GM23338 (cell line): ENCODE results near the gene SCML1. TPM values are rescaled to one million over a fixed set of nuclear protein-coding genes. Genes with fewer than 3 reads are reported as not detected.

Source experiments
- ATAC-seq: fragments of 200-7000 bp; cut with Tn5 transposase; 3 replicates; pipeline ENCODE4 v1.9.1; 2020
- DNase-seq: peaks from one replicate; pipeline ENCODE4 v3.0.0-alpha.2; 2015; ENCODE audit warnings: low spot score
- H2AFZ ChIP-seq: fragments of 200-600 bp; sonication (generic); 2 replicates; pipeline ENCODE4 v1.8.0; 2016; ENCODE audit warnings: antibody characterized with exemption, mild to moderate bottlenecking, moderate library complexity
- H3F3A ChIP-seq: fragments of 200-600 bp; sonication (generic); replicated peaks from 2 replicates; pipeline ENCODE4 v1.8.0; 2017; ENCODE audit warnings: antibody characterized with exemption, mixed run types, low read depth
- H3K27ac ChIP-seq: fragments of 200-600 bp; sonication (generic); 2 replicates; pipeline ENCODE4 v1.6.1; 2016; ENCODE audit warnings: low read depth
- H3K27me3 ChIP-seq: fragments of 200-600 bp; sonication (generic); 2 replicates; pipeline ENCODE4 v1.8.0; 2016; ENCODE audit warnings: mild to moderate bottlenecking, mixed run types, moderate library complexity; ENCODE audit not compliant: insufficient read depth
- H3K36me3 ChIP-seq: fragments of 200-600 bp; sonication (generic); 2 replicates; pipeline ENCODE4 v1.8.0; 2016; ENCODE audit warnings: mild to moderate bottlenecking; ENCODE audit not compliant: insufficient read depth
- H3K4me1 ChIP-seq: fragments of 200-600 bp; sonication (generic); 2 replicates; pipeline ENCODE4 v1.8.0; 2016; ENCODE audit warnings: mild to moderate bottlenecking, moderate library complexity; ENCODE audit not compliant: insufficient read depth
- H3K4me2 ChIP-seq: fragments of 200-600 bp; sonication (generic); 2 replicates; pipeline ENCODE4 v1.7.1; 2017; ENCODE audit warnings: mixed run types
- H3K4me3 ChIP-seq: fragments of 200-600 bp; sonication (generic); 2 replicates; pipeline ENCODE4 v1.6.1; 2016; ENCODE audit warnings: mixed run types
- H3K79me2 ChIP-seq: fragments of 200-600 bp; sonication (generic); replicated peaks from 2 replicates; pipeline ENCODE4 v1.8.0; 2017; ENCODE audit warnings: mild to moderate bottlenecking; ENCODE audit not compliant: insufficient read depth
- H3K9me2 ChIP-seq: fragments of 200-600 bp; sonication (generic); 2 replicates; pipeline ENCODE4 v1.8.0; 2017; ENCODE audit not compliant: insufficient read depth
- H4K20me1 ChIP-seq: fragments of 200-600 bp; sonication (generic); replicated peaks from 2 replicates; pipeline ENCODE4 v1.8.0; 2017; ENCODE audit warnings: mild to moderate bottlenecking; ENCODE audit not compliant: insufficient read depth
- H3K27ac Mint-ChIP-seq: 2 replicates; pipeline ENCODE4 v1.8.0; 2020; ENCODE audit warnings: inconsistent platforms, mild to moderate bottlenecking, moderate library complexity, mixed read lengths
- H3K27me3 Mint-ChIP-seq: 3 replicates; pipeline ENCODE4 v1.8.0; 2022; ENCODE audit warnings: low read depth, mild to moderate bottlenecking, moderate library complexity, mixed read lengths, inconsistent platforms; ENCODE audit not compliant: insufficient read depth, poor library complexity
- H3K36me3 Mint-ChIP-seq: 3 replicates; pipeline ENCODE4 v1.8.0; 2021; ENCODE audit warnings: low read depth, mild to moderate bottlenecking, inconsistent platforms, moderate library complexity, mixed read lengths
- H3K4me1 Mint-ChIP-seq: 3 replicates; pipeline ENCODE4 v1.8.0; 2020; ENCODE audit warnings: mild to moderate bottlenecking, inconsistent platforms, mixed read lengths
- H3K4me3 Mint-ChIP-seq: 3 replicates; pipeline ENCODE4 v1.8.0; 2021; ENCODE audit warnings: moderate library complexity, mild to moderate bottlenecking, inconsistent platforms, mixed read lengths
- H3K9me3 Mint-ChIP-seq: 3 replicates; pipeline ENCODE4 v1.8.0; 2020; ENCODE audit warnings: moderate library complexity, mild to moderate bottlenecking, inconsistent platforms, mixed read lengths
- CREB1 ChIP-seq: fragments of 250-450 bp; sonication (Bioruptor Pico); IDR thresholded peaks from 2 replicates; pipeline ENCODE4 v1.5.0; 2020; ENCODE audit warnings: low read depth, mild to moderate bottlenecking, moderate library complexity
- EZH2 ChIP-seq: fragments of 200-600 bp; sonication (generic); IDR thresholded peaks from one replicate; pipeline ENCODE4 v1.8.0; 2017; ENCODE audit warnings: antibody characterized with exemption, mild to moderate bottlenecking, low read depth; ENCODE audit not compliant: unreplicated experiment
- EZH2phosphoT487 ChIP-seq: fragments of 200-600 bp; sonication (generic); IDR thresholded peaks from one replicate; pipeline ENCODE4 v1.8.1; 2018; ENCODE audit warnings: antibody characterized with exemption; ENCODE audit not compliant: unreplicated experiment
- JUNB ChIP-seq: IDR thresholded peaks from one replicate; pipeline ENCODE4 v1.6.1; 2016; ENCODE audit warnings: antibody characterized with exemption; ENCODE audit not compliant: unreplicated experiment
- NANOG ChIP-seq: IDR thresholded peaks from 2 replicates; pipeline ENCODE4 v1.6.1; 2016; ENCODE audit warnings: antibody characterized with exemption, borderline replicate concordance
- POLR2AphosphoS5 ChIP-seq: IDR thresholded peaks from 2 replicates; pipeline ENCODE4 v1.6.1; 2016; ENCODE audit warnings: antibody characterized with exemption, low read depth
- STAT1 ChIP-seq: IDR thresholded peaks from one replicate; pipeline ENCODE4 v1.6.1; 2016; ENCODE audit warnings: antibody characterized with exemption; ENCODE audit not compliant: unreplicated experiment
- ZNF114 ChIP-seq: fragments of 250-450 bp; sonication (Bioruptor Pico); IDR thresholded peaks from 2 replicates; pipeline ENCODE4 v1.5.0; 2020; ENCODE audit warnings: mild to moderate bottlenecking, moderate library complexity
- ZNF331 ChIP-seq: fragments of 250-450 bp; sonication (Bioruptor Pico); IDR thresholded peaks from 2 replicates; pipeline ENCODE4 v1.5.0; 2020; ENCODE audit warnings: low read depth, mild to moderate bottlenecking, moderate library complexity
- polyA plus RNA-seq: library from polyadenylated mRNA; unstranded; fragments of >200 nt; fragmentation: Nextera tagmentation; extraction: Ambion mirVana; gene quantifications from 2 replicates; pipeline ENCODE4 v1.2.1, GENCODE V29; 2016
- total RNA-seq: library from RNA; depleted of rRNA; stranded (reverse); fragments of >200 nt; shearing (Covaris generic); gene quantifications from 2 replicates; pipeline ENCODE4 v1.2.3, GENCODE V29; 2014
- TF ChIP-seq, protein P1 (sequence below): fragments of 250-450 bp; sonication (Bioruptor Pico); IDR thresholded peaks from 2 replicates; pipeline ENCODE4 v1.5.0; 2020; ENCODE audit warnings: mild to moderate bottlenecking, moderate library complexity
- TF ChIP-seq, protein P2 (sequence below): IDR thresholded peaks from 2 replicates; pipeline ENCODE4 v1.6.1; 2016; ENCODE audit warnings: antibody characterized with exemption
- TF ChIP-seq, protein P3 (sequence below): IDR thresholded peaks from one replicate; pipeline ENCODE4 v1.6.1; 2018; ENCODE audit warnings: antibody characterized with exemption; ENCODE audit not compliant: unreplicated experiment
- TF ChIP-seq, protein P4 (sequence below), 2 experiments: fragments of 200-600 bp in 1 of 2; sonication (generic) in 1 of 2; conservative IDR thresholded peaks; 2 replicates each; pipeline versions ENCODE4 v1.5.1 to v1.6.1; 2016 to 2017; ENCODE audit warnings: antibody characterized with exemption in 2 of 2, low read depth in 2 of 2, mild to moderate bottlenecking in 2 of 2, moderate library complexity in 1 of 2

SCML1 gene
- total and polyA plus RNA-seq, 2 experiments from 2014 or later, result 5.4 to 6.4 TPM

DNA sequence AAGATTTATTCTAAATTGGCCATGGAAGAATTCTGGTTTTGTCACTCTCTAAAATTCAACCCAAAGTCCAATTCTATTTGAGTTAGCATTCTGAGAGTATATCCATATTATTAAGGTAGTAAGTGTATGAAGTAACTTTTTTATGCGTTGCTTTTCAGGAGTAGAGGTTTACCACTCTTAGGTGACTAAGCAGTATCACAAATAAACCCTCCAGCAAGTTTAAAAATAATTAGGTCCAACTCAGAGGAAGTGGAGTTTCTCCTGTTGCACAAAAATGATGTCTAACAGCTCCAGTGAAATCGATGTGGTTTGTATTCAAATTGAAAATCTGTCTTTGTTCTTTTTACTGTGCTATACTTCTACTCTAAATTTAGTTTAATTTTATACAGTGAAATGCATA, 6.6 kb downstream of the SCML1 start:
- Histone ChIP-seq H3K4me3 (no peak overlapping the region), H3F3A (no peaks in the 10 kb centered on the region), H3K36me3 (no peaks in the 10 kb centered on the region), H4K20me1 (no peaks in the 10 kb centered on the region), H2AFZ (no peak overlapping the region), H3K9me2 (no peaks in the 10 kb centered on the region), H3K27ac (no peak overlapping the region), H3K4me2 (no peak overlapping the region), H3K27me3 (peaks cover 10% of the 10 kb centered on the region), H3K4me1 (no peaks in the 10 kb centered on the region), H3K79me2 (no peaks in the 10 kb centered on the region)
- peaks cover 2% of the 10 kb centered on the region; the same call in 2 of the 3 replicates for H3K4me1 Mint-ChIP-seq
- DNase-seq (no peak), ATAC-seq (no peak)
- peaks cover 7% of the 10 kb centered on the region for H3K27me3 Mint-ChIP-seq
- H3K27ac Mint-ChIP-seq, result no peak overlapping the region
- TF ChIP-seq EZH2phosphoT487, result no peak
- TF ChIP-seq, protein P1, sequence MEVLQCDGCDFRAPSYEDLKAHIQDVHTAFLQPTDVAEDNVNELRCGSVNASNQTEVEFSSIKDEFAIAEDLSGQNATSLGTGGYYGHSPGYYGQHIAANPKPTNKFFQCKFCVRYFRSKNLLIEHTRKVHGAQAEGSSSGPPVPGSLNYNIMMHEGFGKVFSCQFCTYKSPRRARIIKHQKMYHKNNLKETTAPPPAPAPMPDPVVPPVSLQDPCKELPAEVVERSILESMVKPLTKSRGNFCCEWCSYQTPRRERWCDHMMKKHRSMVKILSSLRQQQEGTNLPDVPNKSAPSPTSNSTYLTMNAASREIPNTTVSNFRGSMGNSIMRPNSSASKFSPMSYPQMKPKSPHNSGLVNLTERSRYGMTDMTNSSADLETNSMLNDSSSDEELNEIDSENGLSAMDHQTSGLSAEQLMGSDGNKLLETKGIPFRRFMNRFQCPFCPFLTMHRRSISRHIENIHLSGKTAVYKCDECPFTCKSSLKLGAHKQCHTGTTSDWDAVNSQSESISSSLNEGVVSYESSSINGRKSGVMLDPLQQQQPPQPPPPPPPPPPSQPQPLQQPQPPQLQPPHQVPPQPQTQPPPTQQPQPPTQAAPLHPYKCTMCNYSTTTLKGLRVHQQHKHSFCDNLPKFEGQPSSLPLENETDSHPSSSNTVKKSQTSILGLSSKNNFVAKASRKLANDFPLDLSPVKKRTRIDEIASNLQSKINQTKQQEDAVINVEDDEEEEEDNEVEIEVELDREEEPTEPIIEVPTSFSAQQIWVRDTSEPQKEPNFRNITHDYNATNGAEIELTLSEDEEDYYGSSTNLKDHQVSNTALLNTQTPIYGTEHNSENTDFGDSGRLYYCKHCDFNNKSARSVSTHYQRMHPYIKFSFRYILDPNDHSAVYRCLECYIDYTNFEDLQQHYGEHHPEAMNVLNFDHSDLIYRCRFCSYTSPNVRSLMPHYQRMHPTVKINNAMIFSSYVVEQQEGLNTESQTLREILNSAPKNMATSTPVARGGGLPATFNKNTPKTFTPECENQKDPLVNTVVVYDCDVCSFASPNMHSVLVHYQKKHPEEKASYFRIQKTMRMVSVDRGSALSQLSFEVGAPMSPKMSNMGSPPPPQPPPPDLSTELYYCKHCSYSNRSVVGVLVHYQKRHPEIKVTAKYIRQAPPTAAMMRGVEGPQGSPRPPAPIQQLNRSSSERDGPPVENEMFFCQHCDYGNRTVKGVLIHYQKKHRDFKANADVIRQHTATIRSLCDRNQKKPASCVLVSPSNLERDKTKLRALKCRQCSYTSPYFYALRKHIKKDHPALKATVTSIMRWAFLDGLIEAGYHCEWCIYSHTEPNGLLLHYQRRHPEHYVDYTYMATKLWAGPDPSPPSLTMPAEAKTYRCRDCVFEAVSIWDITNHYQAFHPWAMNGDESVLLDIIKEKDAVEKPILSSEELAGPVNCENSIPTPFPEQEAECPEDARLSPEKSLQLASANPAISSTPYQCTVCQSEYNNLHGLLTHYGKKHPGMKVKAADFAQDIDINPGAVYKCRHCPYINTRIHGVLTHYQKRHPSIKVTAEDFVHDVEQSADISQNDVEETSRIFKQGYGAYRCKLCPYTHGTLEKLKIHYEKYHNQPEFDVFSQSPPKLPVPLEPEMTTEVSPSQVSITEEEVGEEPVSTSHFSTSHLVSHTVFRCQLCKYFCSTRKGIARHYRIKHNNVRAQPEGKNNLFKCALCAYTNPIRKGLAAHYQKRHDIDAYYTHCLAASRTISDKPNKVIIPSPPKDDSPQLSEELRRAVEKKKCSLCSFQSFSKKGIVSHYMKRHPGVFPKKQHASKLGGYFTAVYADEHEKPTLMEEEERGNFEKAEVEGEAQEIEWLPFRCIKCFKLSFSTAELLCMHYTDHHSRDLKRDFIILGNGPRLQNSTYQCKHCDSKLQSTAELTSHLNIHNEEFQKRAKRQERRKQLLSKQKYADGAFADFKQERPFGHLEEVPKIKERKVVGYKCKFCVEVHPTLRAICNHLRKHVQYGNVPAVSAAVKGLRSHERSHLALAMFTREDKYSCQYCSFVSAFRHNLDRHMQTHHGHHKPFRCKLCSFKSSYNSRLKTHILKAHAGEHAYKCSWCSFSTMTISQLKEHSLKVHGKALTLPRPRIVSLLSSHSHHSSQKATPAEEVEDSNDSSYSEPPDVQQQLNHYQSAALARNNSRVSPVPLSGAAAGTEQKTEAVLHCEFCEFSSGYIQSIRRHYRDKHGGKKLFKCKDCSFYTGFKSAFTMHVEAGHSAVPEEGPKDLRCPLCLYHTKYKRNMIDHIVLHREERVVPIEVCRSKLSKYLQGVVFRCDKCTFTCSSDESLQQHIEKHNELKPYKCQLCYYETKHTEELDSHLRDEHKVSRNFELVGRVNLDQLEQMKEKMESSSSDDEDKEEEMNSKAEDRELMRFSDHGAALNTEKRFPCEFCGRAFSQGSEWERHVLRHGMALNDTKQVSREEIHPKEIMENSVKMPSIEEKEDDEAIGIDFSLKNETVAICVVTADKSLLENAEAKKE (CRISPR knock-in tag), result no peak
- no peak for TF ChIP-seq CREB1 (CRISPR knock-in tag)
- no peak for TF ChIP-seq NANOG
- TF ChIP-seq ZNF114 (CRISPR knock-in tag), result no peak
- TF ChIP-seq STAT1, result no peak
- TF ChIP-seq EZH2, result no peak
- TF ChIP-seq POLR2AphosphoS5, result no peak
- TF ChIP-seq ZNF331 (CRISPR knock-in tag), result no peak
- TF ChIP-seq, protein P2, sequence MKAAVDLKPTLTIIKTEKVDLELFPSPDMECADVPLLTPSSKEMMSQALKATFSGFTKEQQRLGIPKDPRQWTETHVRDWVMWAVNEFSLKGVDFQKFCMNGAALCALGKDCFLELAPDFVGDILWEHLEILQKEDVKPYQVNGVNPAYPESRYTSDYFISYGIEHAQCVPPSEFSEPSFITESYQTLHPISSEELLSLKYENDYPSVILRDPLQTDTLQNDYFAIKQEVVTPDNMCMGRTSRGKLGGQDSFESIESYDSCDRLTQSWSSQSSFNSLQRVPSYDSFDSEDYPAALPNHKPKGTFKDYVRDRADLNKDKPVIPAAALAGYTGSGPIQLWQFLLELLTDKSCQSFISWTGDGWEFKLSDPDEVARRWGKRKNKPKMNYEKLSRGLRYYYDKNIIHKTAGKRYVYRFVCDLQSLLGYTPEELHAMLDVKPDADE, result no peak
- TF ChIP-seq, protein P3, sequence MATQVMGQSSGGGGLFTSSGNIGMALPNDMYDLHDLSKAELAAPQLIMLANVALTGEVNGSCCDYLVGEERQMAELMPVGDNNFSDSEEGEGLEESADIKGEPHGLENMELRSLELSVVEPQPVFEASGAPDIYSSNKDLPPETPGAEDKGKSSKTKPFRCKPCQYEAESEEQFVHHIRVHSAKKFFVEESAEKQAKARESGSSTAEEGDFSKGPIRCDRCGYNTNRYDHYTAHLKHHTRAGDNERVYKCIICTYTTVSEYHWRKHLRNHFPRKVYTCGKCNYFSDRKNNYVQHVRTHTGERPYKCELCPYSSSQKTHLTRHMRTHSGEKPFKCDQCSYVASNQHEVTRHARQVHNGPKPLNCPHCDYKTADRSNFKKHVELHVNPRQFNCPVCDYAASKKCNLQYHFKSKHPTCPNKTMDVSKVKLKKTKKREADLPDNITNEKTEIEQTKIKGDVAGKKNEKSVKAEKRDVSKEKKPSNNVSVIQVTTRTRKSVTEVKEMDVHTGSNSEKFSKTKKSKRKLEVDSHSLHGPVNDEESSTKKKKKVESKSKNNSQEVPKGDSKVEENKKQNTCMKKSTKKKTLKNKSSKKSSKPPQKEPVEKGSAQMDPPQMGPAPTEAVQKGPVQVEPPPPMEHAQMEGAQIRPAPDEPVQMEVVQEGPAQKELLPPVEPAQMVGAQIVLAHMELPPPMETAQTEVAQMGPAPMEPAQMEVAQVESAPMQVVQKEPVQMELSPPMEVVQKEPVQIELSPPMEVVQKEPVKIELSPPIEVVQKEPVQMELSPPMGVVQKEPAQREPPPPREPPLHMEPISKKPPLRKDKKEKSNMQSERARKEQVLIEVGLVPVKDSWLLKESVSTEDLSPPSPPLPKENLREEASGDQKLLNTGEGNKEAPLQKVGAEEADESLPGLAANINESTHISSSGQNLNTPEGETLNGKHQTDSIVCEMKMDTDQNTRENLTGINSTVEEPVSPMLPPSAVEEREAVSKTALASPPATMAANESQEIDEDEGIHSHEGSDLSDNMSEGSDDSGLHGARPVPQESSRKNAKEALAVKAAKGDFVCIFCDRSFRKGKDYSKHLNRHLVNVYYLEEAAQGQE, result no peak
- TF ChIP-seq JUNB, result no peak
- TF ChIP-seq, protein P4, sequence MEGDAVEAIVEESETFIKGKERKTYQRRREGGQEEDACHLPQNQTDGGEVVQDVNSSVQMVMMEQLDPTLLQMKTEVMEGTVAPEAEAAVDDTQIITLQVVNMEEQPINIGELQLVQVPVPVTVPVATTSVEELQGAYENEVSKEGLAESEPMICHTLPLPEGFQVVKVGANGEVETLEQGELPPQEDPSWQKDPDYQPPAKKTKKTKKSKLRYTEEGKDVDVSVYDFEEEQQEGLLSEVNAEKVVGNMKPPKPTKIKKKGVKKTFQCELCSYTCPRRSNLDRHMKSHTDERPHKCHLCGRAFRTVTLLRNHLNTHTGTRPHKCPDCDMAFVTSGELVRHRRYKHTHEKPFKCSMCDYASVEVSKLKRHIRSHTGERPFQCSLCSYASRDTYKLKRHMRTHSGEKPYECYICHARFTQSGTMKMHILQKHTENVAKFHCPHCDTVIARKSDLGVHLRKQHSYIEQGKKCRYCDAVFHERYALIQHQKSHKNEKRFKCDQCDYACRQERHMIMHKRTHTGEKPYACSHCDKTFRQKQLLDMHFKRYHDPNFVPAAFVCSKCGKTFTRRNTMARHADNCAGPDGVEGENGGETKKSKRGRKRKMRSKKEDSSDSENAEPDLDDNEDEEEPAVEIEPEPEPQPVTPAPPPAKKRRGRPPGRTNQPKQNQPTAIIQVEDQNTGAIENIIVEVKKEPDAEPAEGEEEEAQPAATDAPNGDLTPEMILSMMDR (conservative IDR thresholded peaks at IDR 0.05; ENCODE audit: low read depth in 2 of 2), result no peak
- no peaks in the 10 kb centered on the region for H3K36me3 Mint-ChIP-seq
- no peak overlapping the region for H3K4me3 Mint-ChIP-seq
- H3K9me3 Mint-ChIP-seq, result no peaks in the 10 kb centered on the region
